Activated naive CD4-positive, alpha-beta T cell treated with anti-CD3 and anti-CD28 coated beads, Interleukin-2, amount 50 U/mL, for 16 hours (primary cell): ENCODE measurements around the gene SELENOM.
"Not testable (repeated sequence)": the region's sequence is repeated elsewhere in the genome, so short reads cannot be mapped to it uniquely, and the experiment has no call there.

ENCODE experiments used
- DNase-seq: peaks from one replicate; pipeline ENCODE4 v3.0.0-alpha.2; 2020

The SELENOM gene

DNA sequence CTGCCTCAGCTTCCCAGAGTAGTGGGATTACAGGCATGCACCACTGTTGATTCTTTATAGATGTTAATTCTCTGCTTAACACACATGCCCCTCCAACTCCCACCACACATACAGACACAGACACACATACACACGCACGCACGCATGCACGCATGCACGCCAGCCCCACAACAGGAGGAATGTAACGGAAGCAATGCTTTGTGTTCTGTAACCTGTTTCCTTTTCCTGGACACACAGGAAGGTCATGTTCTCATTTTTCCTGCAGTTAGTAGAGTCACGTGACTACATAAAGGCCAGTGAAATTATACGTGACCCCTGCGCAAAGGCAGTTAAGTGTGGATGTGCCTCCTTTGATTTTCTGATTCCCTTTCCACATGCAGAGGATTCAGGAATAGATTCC lies 34.2 kb downstream of the SELENOM start:
- DNase-seq, result not testable (repeated sequence)

GRCh38 chr22:31069691-31070314 lies 37.6 kb downstream of the SELENOM start:
- not testable (repeated sequence) for DNase-seq

GRCh38 chr22:31068970-31069369 lies 38.4 kb downstream of the SELENOM start:
- no peak for DNase-seq

DNA sequence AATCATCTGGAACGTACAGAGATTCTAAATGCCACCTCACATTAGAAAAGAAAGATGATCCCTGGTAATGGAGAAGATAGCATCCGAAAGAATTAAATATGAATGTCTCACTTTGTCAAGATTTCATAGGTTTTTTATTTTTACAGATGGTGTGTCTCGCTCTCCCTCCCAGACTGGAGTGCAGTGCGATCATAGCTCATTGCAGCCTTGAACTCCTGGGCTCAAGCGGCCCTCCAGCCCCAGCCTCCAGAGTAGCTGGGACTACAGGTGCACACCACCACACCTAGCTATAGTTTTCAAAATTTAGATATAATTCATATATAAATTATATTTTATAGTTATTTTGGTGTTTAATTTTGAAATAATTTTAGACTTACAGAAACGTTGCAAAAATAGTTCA lies 43.0 kb downstream of the SELENOM start:
- no peak for DNase-seq

- no peak for DNase-seq
These were observed 44.7 kb downstream of the SELENOM start for GRCh38 chr22:31062566-31063230.

DNA sequence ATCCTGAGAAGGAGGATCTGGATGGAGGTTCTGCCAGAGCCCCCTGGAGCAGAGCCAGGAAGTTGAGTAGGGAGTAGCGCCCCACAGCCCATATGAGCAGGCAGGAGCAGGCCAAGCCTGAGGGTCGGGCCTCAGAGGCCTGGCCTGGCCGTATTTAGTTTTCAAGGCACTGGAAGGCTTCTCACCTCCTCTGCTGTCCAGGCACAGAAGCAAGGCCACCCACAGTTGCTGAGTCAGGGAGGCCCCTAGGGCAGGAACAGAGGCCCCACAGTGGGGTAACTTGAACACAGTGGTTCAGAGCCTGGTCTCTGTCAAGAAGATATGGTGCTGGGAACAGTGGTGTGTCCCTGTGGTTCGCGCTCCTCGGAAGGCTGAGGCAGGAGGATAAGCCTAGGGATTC lies 47.7 kb downstream of the SELENOM start:
- DNase-seq, result not testable (repeated sequence)

- no peak for DNase-seq
These were observed 50.3 kb downstream of the SELENOM start for GRCh38 chr22:31056986-31057599.

GRCh38 chr22:31055635-31056159 lies 51.7 kb downstream of the SELENOM start:
- DNase-seq, result no peak

GRCh38 chr22:31055117-31055634 lies 52.2 kb downstream of the SELENOM start:
- DNase-seq, result no peak
